ENCODE data around the gene DIAPH2.

DIAPH2 gene

DNA sequence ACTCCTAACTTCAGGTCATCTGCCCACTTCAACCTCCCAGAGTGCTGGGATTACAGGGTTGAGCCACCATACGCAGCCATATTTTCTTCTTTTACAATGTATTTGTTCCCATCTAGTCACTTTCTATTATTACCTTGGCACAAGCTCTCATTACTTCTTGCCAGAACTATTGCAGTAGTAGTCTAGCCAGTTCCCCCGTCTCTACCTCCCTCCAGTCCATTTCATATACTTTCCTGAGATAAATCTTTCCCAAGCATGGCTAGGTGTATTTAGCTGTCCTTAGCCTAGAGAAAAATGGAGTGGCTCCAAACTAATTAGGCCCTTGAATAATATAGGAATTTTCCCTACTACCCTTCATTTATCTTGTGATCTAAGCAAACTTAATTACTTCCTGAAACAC is 611.3 kb downstream of the DIAPH2 start:
- Histone ChIP-seq H3K36me3 (ENCODE audit: insufficient read depth, low read length) (no peaks in the 10 kb centered on the region), H3K4me3 (ENCODE audit: low read length, poor library complexity, severe bottlenecking) (no peak overlapping the region), H3K9ac (ENCODE audit: low read depth, low read length, poor library complexity, severe bottlenecking) (no peak overlapping the region), H3K79me2 (ENCODE audit: insufficient read depth, low read length) (no peaks in the 10 kb centered on the region), H3K4me1 (ENCODE audit: insufficient read depth, low read length, poor library complexity, severe bottlenecking) (no peaks in the 10 kb centered on the region), H3K4me2 (ENCODE audit: low read depth, low read length, poor library complexity, severe bottlenecking) (no peak overlapping the region), H4K20me1 (ENCODE audit: insufficient read depth, low read length, poor library complexity, severe bottlenecking) (no peaks in the 10 kb centered on the region), H3K27me3 (ENCODE audit: insufficient read depth, low read length, poor library complexity, severe bottlenecking) (no peaks in the 10 kb centered on the region), H3F3A (ENCODE audit: low read depth) (no peaks in the 10 kb centered on the region), H3K9me3 (ENCODE audit: insufficient read depth, low read depth, low read length) (no peaks in the 10 kb centered on the region), H3K9me2 (replicated peaks; ENCODE audit: low read depth, low read length) (no peaks in the 10 kb centered on the region), H2AFZ (ENCODE audit: low read length) (no peak overlapping the region)
- TF ChIP-seq CTCF (conservative IDR thresholded peaks at IDR 0.05; ENCODE audit: low read length) (no peak), EZH2phosphoT487 (IDR thresholded peaks at IDR 0.05; ENCODE audit: borderline replicate concordance) (no peak)

DNA sequence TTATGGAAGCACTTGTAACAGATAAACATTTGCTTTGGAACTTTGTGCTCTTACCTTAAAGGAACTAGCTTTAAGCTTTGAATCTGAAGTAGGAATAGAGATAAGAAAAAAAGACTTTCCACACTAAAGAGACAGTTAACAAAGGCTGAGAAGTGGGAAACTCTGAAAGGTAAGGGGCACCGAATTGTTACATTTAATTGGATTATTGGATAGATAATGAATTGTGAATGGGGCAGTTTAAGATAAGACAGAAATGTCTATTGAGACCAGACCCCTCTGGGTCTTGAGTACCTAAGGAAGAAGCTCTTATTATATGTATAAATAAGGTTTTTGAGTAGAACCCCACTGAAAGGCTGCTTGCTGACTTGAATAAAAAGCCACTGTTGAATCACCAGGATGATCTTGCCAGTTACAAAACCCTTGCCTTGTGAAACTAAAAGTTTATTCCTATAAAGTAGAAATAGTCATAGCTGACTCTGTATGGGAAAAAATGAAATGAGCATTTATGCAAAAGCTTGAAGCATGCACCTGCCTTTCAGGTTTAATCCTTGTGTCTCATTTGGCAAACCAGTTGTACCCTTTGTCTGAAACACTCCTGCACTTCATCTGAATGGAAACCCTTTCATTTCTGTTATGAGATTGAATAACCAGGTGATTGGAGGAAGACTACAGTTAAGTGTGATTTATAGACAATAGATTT is 622.3 kb downstream of the DIAPH2 start:
- TF ChIP-seq CTCF (conservative IDR thresholded peaks at IDR 0.05; ENCODE audit: low read length) (no peak), EZH2phosphoT487 (IDR thresholded peaks at IDR 0.05; ENCODE audit: borderline replicate concordance) (no peak)
- Histone ChIP-seq H3K79me2 (ENCODE audit: insufficient read depth, low read length) (no peaks in the 10 kb centered on the region), H3K4me3 (ENCODE audit: low read length, poor library complexity, severe bottlenecking) (no peak overlapping the region), H3K9me2 (replicated peaks; ENCODE audit: low read depth, low read length) (no peaks in the 10 kb centered on the region), H3K9me3 (ENCODE audit: insufficient read depth, low read depth, low read length) (no peaks in the 10 kb centered on the region), H3K4me1 (ENCODE audit: insufficient read depth, low read length, poor library complexity, severe bottlenecking) (no peaks in the 10 kb centered on the region), H3K27me3 (ENCODE audit: insufficient read depth, low read length, poor library complexity, severe bottlenecking) (no peaks in the 10 kb centered on the region), H3F3A (ENCODE audit: low read depth) (no peaks in the 10 kb centered on the region), H3K9ac (ENCODE audit: low read depth, low read length, poor library complexity, severe bottlenecking) (no peak overlapping the region), H2AFZ (ENCODE audit: low read length) (no peak overlapping the region), H4K20me1 (ENCODE audit: insufficient read depth, low read length, poor library complexity, severe bottlenecking) (no peaks in the 10 kb centered on the region), H3K4me2 (ENCODE audit: low read depth, low read length, poor library complexity, severe bottlenecking) (no peak overlapping the region), H3K36me3 (ENCODE audit: insufficient read depth, low read length) (no peaks in the 10 kb centered on the region)

GRCh38 chrX:97308171-97308570 is 623.5 kb downstream of the DIAPH2 start:
- Histone ChIP-seq H3F3A (ENCODE audit: low read depth) (no peaks in the 10 kb centered on the region), H4K20me1 (ENCODE audit: insufficient read depth, low read length, poor library complexity, severe bottlenecking) (no peaks in the 10 kb centered on the region), H3K4me3 (ENCODE audit: low read length, poor library complexity, severe bottlenecking) (no peak overlapping the region), H3K79me2 (ENCODE audit: insufficient read depth, low read length) (no peaks in the 10 kb centered on the region), H3K9me2 (replicated peaks; ENCODE audit: low read depth, low read length) (no peaks in the 10 kb centered on the region), H3K27me3 (ENCODE audit: insufficient read depth, low read length, poor library complexity, severe bottlenecking) (no peaks in the 10 kb centered on the region), H3K9ac (ENCODE audit: low read depth, low read length, poor library complexity, severe bottlenecking) (no peak overlapping the region), H3K36me3 (ENCODE audit: insufficient read depth, low read length) (no peaks in the 10 kb centered on the region), H2AFZ (ENCODE audit: low read length) (no peak overlapping the region), H3K9me3 (ENCODE audit: insufficient read depth, low read depth, low read length) (no peaks in the 10 kb centered on the region), H3K4me1 (ENCODE audit: insufficient read depth, low read length, poor library complexity, severe bottlenecking) (no peaks in the 10 kb centered on the region), H3K4me2 (ENCODE audit: low read depth, low read length, poor library complexity, severe bottlenecking) (no peak overlapping the region)
- no peak for TF ChIP-seq CTCF (conservative IDR thresholded peaks at IDR 0.05; ENCODE audit: low read length)
- no peak for TF ChIP-seq EZH2phosphoT487 (IDR thresholded peaks at IDR 0.05; ENCODE audit: borderline replicate concordance)
